DMS79 (cell line): ENCODE results near the gene HACD2.
A peak's percentile ranks its signal among the peaks of the same experiment; 100 is the strongest.
"Not testable (repeated sequence)": the region's sequence is repeated elsewhere in the genome, so short reads cannot be mapped to it uniquely, and the experiment has no call there.

Experiments used
- DNase-seq: peaks from one replicate; lab custom pipeline; 2025; lab: John Stamatoyannopoulos, UW

Gene HACD2

GRCh38 chr3:123584988-123585937 is at the start of gene HACD2:
HACD2 (minus strand) TSS chr3:123585053; CDS start chr3:123585027, 26 bp downstream.
- peak; percentile 96 for DNase-seq

DNA sequence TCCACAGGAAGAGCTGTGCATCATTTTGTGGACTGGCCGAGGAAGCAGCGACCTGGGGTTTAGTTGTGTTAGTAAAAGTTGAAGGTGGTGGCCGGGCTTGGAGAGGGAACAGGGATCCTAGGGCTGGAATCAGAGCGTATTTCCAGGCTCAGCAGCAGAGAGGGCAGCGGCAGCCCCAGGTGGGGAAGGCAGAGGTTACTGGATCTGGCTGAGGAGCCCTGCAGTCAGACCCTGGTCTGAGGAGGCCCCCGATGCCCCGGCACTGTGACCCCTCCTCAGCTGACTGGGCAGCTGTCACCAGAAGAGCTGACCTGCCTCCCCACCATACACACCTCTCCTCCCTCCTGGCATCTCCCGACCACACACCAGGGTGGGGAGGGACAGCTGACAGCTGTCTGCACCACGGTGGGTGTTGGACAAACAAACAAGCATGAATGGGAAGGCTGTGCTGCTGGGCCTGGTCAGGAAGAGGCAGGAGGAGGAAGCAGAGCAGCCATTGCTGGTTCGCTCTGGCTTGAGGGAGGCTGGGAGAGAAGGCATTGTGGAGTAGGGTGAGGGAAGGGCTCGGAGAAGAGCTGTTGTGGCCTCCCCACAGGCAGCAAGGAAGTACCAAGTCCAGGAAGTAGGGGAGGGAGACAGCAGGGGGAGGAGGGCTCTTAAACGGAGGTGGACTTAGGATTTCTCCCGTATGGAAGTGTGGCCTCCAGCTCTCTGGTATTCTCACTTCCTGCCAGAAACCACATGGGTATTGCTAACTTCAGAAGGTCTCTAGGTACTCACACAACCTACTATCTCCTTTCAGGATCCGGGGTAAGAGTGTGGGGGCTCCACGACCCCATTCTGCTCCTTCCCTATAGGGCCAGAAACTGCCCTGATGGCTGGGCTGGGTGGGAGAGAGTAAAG is 49.5 kb upstream of the HACD2 start:
- DNase-seq = no peak

DNA sequence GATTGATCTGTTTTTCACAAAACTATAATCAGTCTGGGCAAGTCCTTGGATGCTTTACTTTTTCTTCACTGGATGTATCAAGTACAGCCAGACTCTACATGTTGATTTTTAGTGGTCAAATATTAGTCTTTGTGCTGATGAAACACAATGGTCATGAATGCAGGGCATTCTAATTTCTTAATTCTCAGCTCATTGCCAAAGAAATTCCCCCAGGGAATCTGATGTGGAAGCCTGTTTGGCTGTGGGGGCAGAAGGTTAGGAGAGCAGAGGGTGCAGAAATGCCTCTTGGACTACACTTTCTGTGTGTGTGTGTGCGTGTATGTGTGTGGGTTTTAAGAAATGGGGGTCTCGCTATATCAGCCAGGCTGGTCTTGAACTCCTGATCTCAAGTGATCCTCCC is 48.7 kb upstream of the HACD2 start:
- DNase-seq = no peak

GRCh38 chr3:123632161-123632655 is 47.4 kb upstream of the HACD2 start:
- no peak for DNase-seq

DNA sequence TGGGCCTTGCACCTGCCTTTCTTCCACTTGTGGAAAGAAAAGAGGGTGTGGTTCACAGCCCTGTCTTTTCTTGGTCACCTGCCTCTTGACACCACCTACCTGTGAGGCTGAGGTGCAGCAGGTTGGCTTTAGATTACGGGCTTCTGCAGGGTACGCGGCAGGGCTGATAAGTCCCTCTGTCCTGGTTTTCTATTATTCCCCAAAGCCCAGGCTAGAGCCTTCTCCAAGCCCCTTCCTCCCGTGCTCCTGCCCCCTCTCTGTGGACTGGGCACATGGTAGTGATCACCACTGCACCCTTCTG is 44.8 kb upstream of the HACD2 start:
- DNase-seq = no peak

GRCh38 chr3:123628996-123629746 is 44.3 kb upstream of the HACD2 start:
- DNase-seq = no peak

GRCh38 chr3:123627673-123628670 is 43.1 kb upstream of the HACD2 start:
- no peak for DNase-seq

- DNase-seq = no peak
These were observed 42.0 kb upstream of the HACD2 start for GRCh38 chr3:123626881-123627280.

- DNase-seq = no peak
These were observed 39.4 kb upstream of the HACD2 start for GRCh38 chr3:123624302-123624701.

- DNase-seq = no peak
These were observed 38.6 kb upstream of the HACD2 start for GRCh38 chr3:123623346-123623880.

DNA sequence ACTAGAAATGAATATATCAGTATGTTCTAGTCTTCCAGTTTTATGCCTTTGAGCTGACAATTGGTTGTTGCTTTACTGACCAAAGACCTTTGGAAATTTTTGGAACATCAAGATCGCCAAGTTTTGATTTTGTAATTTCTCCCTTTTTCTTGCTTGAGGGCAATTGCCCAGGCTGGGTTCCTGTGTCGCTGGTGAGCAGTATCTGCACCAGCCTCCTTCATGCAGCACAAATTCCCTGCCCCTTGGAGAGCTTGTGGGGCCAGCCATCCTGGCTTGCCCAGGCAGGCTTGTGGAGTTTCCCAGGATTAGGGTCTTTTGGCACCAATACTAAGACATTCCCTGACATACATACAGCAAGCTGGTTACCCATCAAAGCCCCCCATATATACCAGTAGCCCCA is 37.9 kb upstream of the HACD2 start:
- DNase-seq = no peak

- DNase-seq = no peak
These were observed 37.0 kb upstream of the HACD2 start for GRCh38 chr3:123621850-123622189.

DNA sequence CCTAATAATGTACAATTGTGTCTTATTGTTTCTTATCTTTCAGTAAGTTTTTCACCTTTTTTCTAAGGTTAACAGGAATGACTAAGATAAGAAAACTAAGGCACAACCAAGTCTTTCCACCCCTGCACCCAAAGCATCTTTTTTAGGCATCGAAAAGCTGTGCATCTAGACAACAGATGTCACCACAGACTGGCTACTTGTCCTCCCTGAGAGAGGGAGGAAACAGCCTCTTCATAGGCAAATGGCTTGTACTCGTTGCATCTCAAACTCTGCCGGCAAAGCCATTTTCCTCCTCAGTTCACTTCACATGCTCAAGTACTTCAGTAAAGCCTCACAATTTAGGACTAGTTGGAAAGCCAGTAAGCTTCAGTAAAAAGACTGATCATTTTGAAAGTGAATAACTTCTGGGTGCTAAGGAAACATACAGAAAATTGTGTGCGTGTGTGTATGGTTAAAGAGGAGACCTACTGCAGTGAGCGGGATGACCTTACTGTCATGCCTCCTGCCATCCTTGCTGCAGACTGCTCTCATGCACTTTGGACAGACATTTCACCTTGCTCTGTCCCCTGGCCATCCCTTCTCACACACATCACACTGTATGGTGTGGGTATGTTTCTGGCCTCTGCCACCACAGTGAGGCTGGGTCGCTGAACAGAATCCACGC is 36.5 kb upstream of the HACD2 start:
- DNase-seq = peak; percentile 47

- DNase-seq = no peak
These were observed 35.5 kb upstream of the HACD2 start for GRCh38 chr3:123620343-123620742.

- peak; percentile 66 for DNase-seq
These were observed 34.1 kb upstream of the HACD2 start for GRCh38 chr3:123618768-123619484.

- DNase-seq = no peak
These were observed 33.3 kb upstream of the HACD2 start for GRCh38 chr3:123618076-123618708.

DNA sequence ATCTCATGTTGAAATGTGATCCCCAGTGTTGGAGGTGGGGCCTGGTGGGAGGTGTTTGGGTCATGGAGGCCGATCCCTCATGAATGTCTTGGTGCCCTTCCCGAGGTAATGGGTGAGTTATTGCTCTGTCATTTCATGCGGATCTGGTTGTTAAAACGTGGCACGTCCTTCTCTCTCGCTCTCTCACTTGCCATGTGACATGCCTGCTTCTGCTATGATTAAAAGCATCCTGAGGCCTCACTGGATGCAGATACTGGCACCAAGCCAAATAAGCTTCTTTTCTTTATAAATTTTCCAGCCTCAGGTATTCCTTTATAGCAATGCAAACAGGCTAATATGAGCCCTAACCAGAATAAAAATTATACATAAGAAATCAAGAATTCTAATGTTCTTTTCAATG is 31.7 kb upstream of the HACD2 start:
- DNase-seq = no peak

GRCh38 chr3:123613543-123613942 is 28.7 kb upstream of the HACD2 start:
- no peak for DNase-seq

GRCh38 chr3:123611674-123612073 is 26.8 kb upstream of the HACD2 start:
- DNase-seq = not testable (repeated sequence)
